Immature natural killer cell (primary cell): ENCODE results near the gene ZBTB4. TPM values are rescaled to one million over a fixed set of nuclear protein-coding genes. Genes with fewer than 3 reads are reported as not detected.
A peak's percentile ranks its signal among the peaks of the same experiment; 100 is the strongest.

Experiments
- DNase-seq, 3 donors: peaks; one replicate each; pipeline ENCODE4 v3.0.0; 2022; ENCODE audit warnings: mixed read lengths in 1 of 3
- H3K27ac Mint-ChIP-seq, 6 donors: one replicate each; pipeline ENCODE4 v1.8.0; 2020; ENCODE audit warnings: mixed read lengths in 6 of 6, mild to moderate bottlenecking in 5 of 6, inconsistent platforms in 4 of 6, moderate library complexity in 3 of 6
- H3K27me3 Mint-ChIP-seq, 3 donors: one replicate each; pipeline ENCODE4 v1.8.0; 2020 to 2021; ENCODE audit warnings: low read depth in 3 of 3, mild to moderate bottlenecking in 3 of 3, mixed read lengths in 3 of 3, moderate library complexity in 3 of 3, inconsistent platforms in 1 of 3
- H3K36me3 Mint-ChIP-seq, 3 donors: one replicate each; pipeline ENCODE4 v1.8.0; 2020; ENCODE audit warnings: mixed read lengths in 3 of 3, inconsistent platforms in 2 of 3, mild to moderate bottlenecking in 2 of 3
- H3K4me1 Mint-ChIP-seq, 2 donors: one replicate each; pipeline ENCODE4 v1.8.0; 2020; ENCODE audit warnings: inconsistent platforms in 2 of 2, mild to moderate bottlenecking in 2 of 2, mixed read lengths in 2 of 2, moderate library complexity in 1 of 2
- H3K4me3 Mint-ChIP-seq, 5 donors: one replicate each; pipeline ENCODE4 v1.8.0; 2020; ENCODE audit warnings: mild to moderate bottlenecking in 5 of 5, mixed read lengths in 5 of 5, inconsistent platforms in 3 of 5, moderate library complexity in 3 of 5
- H3K9me3 Mint-ChIP-seq, 6 donors: one replicate each; pipeline ENCODE4 v1.8.0; 2020; ENCODE audit warnings: mild to moderate bottlenecking in 6 of 6, mixed read lengths in 6 of 6, inconsistent platforms in 4 of 6, moderate library complexity in 3 of 6
- polyA plus RNA-seq, 3 donors: library from polyadenylated mRNA; unstranded; fragments of 300-500 nt; fragmentation: Illumina TruSeq; gene quantifications; one replicate each; pipeline ENCODE4 v1.2.3, GENCODE V29; 2021

ZBTB4 gene, protein sequence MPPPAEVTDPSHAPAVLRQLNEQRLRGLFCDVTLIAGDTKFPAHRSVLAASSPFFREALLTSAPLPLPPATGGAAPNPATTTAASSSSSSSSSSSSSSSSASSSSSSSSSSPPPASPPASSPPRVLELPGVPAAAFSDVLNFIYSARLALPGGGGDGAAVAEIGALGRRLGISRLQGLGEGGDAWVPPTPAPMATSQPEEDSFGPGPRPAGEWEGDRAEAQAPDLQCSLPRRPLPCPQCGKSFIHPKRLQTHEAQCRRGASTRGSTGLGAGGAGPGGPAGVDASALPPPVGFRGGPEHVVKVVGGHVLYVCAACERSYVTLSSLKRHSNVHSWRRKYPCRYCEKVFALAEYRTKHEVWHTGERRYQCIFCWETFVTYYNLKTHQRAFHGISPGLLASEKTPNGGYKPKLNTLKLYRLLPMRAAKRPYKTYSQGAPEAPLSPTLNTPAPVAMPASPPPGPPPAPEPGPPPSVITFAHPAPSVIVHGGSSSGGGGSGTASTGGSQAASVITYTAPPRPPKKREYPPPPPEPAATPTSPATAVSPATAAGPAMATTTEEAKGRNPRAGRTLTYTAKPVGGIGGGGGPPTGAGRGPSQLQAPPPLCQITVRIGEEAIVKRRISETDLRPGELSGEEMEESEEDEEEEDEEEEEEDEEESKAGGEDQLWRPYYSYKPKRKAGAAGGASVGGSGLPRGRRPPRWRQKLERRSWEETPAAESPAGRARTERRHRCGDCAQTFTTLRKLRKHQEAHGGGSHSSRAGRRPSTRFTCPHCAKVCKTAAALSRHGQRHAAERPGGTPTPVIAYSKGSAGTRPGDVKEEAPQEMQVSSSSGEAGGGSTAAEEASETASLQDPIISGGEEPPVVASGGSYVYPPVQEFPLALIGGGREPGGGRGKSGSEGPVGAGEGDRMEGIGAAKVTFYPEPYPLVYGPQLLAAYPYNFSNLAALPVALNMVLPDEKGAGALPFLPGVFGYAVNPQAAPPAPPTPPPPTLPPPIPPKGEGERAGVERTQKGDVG
- 10 to 100 TPM in 1 of 3 donors, 1 to 10 TPM in 2; 4.4 to 25.8 (median 8.3) TPM for polyA plus RNA-seq

DNA sequence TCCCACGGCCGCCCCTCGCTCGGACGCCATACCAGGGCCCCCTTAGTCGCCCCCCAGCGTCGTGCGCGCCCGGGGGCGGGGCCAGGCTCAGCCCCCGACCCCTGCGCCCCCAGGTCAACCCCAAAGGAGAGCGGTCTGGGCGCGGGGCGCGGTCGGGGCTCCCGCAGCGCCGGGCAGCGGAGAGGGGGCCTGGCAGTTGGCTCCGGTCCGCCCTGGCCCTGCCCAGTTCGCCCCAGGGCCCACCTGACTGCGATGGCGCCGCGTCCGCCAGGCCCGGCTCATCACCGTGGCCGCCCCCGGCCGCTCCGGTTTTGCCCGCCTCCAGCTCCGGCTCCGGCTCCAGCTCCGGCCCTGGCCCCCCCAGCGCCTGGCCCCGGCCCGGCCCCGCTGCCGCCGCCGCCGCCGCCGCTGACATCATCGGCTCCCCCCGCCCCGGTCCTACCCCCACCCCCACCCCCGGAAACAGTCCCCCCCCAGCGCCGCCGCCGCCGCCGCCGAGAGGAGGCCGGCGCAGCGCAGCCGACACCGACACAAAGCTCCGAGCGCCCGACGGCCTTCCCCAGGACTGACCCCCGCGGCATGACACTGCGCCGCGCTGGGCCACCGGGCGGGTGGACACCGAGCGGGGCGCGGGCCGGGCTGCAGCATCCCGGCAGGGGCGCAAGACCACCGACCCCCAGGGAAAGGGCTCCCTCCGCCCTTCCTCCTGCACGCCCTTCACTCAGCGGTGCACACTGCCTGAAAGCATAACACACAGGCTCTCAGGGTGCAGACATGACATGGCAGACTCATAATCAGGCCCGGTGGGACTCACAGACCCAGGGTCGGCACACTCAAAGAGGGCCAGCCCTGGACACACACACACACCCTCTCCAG lies at the start of gene ZBTB4:
Gene ZBTB4, minus strand, starts transcription at position 419 of the 876 bp plus-strand sequence. CDS start 12,830 bp downstream, outside the sequence.
- Mint-ChIP-seq H3K4me3 (peak within 1 kb of the TSS; percentile 93 to 98 (median 95)), H3K9me3 (no peaks in the 10 kb centered on the region), H3K4me1 (peaks cover 67 to 78% of the 10 kb centered on the region in 2 donors), H3K27ac (peak within 1 kb of the TSS; percentile 95 to 100 (median 98)), H3K27me3 (peaks cover 35 to 48% (median 43%) of the 10 kb centered on the region in 3 donors), H3K36me3 (no peaks in the 10 kb centered on the region)
- peak; percentile 70 to 76 (median 75) for DNase-seq

DNA sequence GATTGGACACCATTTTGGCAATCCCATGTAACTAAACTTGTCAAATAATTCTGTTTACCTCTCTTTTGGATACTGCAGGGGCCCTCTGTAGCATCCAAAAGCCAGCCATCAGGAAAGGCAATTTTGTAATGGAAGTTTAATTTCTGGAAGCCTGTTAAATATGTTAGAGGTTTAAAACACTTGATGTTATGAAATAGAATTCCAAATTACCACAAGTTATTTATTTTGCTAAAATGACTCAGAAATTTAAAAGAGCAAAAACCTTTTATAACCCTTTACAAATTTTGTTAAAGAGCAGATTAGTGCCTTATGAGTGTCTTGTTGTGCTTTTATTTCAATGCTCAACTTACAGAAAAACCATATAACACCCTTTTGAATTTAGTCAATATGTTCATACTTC lies 49.4 kb upstream of the ZBTB4 start:
- H3K4me1 Mint-ChIP-seq: no peaks in the 10 kb centered on the region
- H3K9me3 Mint-ChIP-seq: peaks cover 18 to 37% (median 25%) of the 10 kb centered on the region in 6 donors
- no peak overlapping the region for H3K27ac Mint-ChIP-seq
- peaks cover 2 to 4% (median 4%) of the 10 kb centered on the region in 3 donors for H3K27me3 Mint-ChIP-seq
- H3K4me3 Mint-ChIP-seq: no peak overlapping the region
- DNase-seq: no peak
- peaks cover 7 to 16% (median 7%) of the 10 kb centered on the region in 3 donors for H3K36me3 Mint-ChIP-seq

DNA sequence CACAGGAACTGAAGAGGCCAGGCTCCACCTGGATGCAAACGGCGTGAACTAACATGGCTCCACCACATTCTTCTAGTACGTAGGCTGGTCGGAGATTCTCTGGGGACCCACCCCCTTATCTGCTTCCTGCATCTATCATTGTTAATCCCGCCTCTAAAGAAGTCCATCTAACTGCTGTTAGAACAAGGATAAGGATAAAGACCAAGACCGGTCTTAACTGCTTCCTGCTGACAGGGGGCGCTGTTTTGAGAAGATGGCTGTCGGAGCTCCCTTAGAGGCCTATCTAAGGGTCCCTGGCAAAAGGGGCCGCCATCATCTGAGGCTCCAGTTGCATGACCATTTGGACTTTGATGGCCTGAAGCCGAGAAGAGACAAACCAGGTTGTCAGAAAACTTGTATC lies 43.6 kb upstream of the ZBTB4 start:
- Mint-ChIP-seq H3K36me3 (peaks cover 0 to 7% (median 3%) of the 10 kb centered on the region in 3 donors), H3K9me3 (peaks cover 0 to 13% (median 2%) of the 10 kb centered on the region in 6 donors), H3K4me1 (peaks cover 0 to 2% of the 10 kb centered on the region in 2 donors), H3K27ac (no peak overlapping the region), H3K27me3 (peaks cover 0 to 3% (median 0%) of the 10 kb centered on the region in 3 donors), H3K4me3 (no peak overlapping the region)
- peak in 2 of 3 donors; percentile 37 to 43 for DNase-seq

DNA sequence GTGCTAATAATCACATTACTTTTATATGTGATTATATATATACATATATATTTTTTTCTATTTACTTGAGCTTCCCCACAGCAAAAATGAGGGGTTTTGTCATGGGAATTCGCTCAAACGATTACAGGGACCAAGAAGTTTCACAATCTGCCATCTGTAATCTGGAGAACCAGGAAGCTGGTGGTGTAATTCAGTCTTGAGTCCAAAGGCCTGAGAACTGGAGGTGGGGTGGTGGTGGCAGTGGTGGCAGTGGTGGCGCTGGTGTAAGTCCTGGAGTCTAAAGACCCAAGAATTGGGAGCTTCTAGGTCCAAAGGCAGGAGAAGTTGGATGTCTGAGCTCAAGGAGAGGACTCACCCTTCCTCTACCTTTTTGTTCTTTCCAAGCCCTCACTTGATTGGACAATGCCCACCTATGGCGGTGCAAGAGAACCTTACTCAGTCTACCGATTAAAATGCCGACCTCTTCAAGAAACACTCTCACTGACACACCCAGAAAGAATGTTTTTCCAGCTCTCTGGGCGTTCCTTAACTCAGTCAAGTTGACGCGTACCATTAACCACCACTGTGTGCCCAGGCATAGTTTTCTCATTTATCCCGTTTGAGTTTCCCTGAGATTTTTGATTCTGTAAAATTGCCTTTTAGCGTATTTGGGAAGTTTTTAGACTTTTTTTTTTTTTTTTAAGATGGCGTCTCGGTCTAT lies 36.6 kb upstream of the ZBTB4 start:
- DNase-seq: no peak
- H3K4me1 Mint-ChIP-seq: no peaks in the 10 kb centered on the region
- H3K27ac Mint-ChIP-seq: peak overlapping the region in 1 of 6 donors; percentile 28
- peaks cover 4 to 16% (median 8%) of the 10 kb centered on the region in 3 donors for H3K36me3 Mint-ChIP-seq
- H3K4me3 Mint-ChIP-seq: no peak overlapping the region
- no peaks in the 10 kb centered on the region for H3K9me3 Mint-ChIP-seq
- peaks cover 3 to 7% (median 4%) of the 10 kb centered on the region in 3 donors for H3K27me3 Mint-ChIP-seq

DNA sequence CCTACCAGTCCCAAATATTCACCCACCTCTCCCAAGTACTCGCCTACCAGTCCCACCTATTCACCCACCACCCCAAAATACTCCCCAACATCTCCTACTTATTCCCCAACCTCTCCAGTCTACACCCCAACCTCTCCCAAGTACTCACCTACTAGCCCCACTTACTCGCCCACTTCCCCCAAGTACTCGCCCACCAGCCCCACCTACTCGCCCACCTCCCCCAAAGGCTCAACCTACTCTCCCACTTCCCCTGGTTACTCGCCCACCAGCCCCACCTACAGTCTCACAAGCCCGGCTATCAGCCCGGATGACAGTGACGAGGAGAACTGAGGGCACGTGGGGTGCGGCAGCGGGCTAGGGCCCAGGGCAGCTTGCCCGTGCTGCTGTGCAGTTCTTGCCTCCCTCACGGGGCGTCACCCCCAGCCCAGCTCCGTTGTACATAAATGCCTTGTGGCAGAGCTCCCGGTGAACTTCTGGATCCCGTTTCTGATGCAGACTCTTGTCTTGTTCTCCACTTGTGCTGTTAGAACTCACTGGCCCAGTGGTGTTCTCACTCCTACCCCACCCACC lies 34.5 kb upstream of the ZBTB4 start:
- no peak overlapping the region for H3K4me3 Mint-ChIP-seq
- peaks cover 15 to 29% (median 15%) of the 10 kb centered on the region in 3 donors for H3K36me3 Mint-ChIP-seq
- H3K27me3 Mint-ChIP-seq: peaks cover 5 to 12% (median 8%) of the 10 kb centered on the region in 3 donors
- DNase-seq: no peak
- H3K27ac Mint-ChIP-seq: no peak overlapping the region
- H3K4me1 Mint-ChIP-seq: no peaks in the 10 kb centered on the region
- H3K9me3 Mint-ChIP-seq: no peaks in the 10 kb centered on the region

DNA sequence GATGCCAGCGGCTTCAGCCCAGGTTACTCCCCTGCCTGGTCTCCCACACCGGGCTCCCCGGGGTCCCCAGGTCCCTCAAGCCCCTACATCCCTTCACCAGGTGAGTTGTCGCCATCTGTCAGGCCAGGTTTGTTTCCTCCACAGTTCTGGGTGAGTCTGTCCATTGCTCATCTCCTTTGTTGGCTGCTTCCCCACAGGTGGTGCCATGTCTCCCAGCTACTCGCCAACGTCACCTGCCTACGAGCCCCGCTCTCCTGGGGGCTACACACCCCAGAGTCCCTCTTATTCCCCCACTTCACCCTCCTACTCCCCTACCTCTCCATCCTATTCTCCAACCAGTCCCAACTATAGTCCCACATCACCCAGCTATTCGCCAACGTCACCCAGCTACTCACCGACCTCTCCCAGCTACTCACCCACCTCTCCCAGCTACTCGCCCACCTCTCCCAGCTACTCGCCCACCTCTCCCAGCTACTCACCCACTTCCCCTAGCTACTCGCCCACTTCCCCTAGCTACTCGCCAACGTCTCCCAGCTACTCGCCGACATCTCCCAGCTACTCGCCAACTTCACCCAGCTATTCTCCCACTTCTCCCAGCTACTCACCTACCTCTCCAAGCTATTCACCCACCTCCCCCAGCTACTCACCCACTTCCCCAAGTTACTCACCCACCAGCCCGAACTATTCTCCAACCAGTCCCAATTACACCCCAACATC lies 33.6 kb upstream of the ZBTB4 start:
- Mint-ChIP-seq H3K4me3 (no peak overlapping the region), H3K27ac (no peak overlapping the region), H3K36me3 (peaks cover 18 to 39% (median 20%) of the 10 kb centered on the region in 3 donors), H3K4me1 (no peaks in the 10 kb centered on the region), H3K27me3 (peaks cover 5 to 12% (median 10%) of the 10 kb centered on the region in 3 donors), H3K9me3 (no peaks in the 10 kb centered on the region)
- DNase-seq: no peak

DNA sequence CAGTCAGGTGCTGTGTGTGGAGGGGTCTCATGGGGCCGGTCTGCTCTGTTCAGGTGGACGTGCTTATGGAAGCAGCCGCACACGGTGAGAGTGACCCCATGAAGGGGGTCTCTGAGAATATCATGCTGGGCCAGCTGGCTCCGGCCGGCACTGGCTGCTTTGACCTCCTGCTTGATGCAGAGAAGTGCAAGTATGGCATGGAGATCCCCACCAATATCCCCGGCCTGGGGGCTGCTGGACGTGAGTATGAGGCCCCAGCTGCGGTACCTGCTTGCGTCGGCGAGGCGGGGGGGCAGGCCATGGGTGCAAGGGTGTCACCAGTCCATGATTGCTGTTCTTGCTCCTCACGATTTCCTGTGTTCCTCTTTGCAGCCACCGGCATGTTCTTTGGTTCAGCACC lies 32.7 kb upstream of the ZBTB4 start:
- DNase-seq: no peak
- Mint-ChIP-seq H3K27me3 (peaks cover 5 to 12% (median 10%) of the 10 kb centered on the region in 3 donors), H3K9me3 (no peaks in the 10 kb centered on the region), H3K36me3 (peaks cover 18 to 41% (median 21%) of the 10 kb centered on the region in 3 donors), H3K27ac (no peak overlapping the region), H3K4me1 (no peaks in the 10 kb centered on the region), H3K4me3 (no peak overlapping the region)

DNA sequence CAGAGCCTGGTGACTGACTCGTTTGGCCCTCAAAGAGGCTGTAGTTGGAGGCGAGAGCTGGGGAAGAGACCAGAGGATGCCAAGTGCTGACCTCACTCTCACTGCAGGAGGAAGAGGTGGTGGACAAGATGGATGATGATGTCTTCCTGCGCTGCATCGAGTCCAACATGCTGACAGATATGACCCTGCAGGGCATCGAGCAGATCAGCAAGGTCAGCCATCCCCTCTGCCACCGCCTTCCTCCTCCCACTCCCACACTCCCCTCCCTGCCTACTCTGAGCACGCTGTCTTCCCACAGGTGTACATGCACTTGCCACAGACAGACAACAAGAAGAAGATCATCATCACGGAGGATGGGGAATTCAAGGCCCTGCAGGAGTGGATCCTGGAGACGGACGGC lies 31.7 kb upstream of the ZBTB4 start:
- H3K27me3 Mint-ChIP-seq: peaks cover 8 to 15% (median 14%) of the 10 kb centered on the region in 3 donors

DNA sequence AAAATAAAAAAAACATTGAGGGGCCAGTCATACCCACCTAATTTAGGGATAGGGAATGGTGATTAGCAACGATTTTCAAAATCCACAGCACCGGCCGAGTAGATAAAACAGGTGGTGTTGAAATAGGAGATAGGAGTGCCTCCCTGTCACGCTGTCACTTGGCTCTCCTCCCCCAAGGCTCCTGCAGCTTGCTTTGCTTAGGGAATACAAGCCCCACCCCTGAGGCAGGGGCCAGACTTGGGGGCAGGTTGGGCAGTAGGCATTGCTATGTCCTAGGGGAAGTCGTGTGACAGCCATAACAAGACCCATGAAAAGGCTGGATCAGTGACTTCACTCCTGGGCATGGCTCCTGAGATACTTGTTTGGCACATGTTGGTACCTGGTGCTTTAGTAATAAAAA lies 30.5 kb upstream of the ZBTB4 start:
- H3K4me1 Mint-ChIP-seq: no peaks in the 10 kb centered on the region
- peaks cover 22 to 54% (median 24%) of the 10 kb centered on the region in 3 donors for H3K36me3 Mint-ChIP-seq
- no peak overlapping the region for H3K27ac Mint-ChIP-seq
- no peaks in the 10 kb centered on the region for H3K9me3 Mint-ChIP-seq
- no peak for DNase-seq
- H3K4me3 Mint-ChIP-seq: no peak overlapping the region
- H3K27me3 Mint-ChIP-seq: peaks cover 8 to 14% (median 14%) of the 10 kb centered on the region in 3 donors

More for the DNA sequence above, 31.7 kb upstream of the ZBTB4 start:
- no peak overlapping the region for H3K4me3 Mint-ChIP-seq
- no peak for DNase-seq
- H3K36me3 Mint-ChIP-seq: peaks cover 18 to 47% (median 21%) of the 10 kb centered on the region in 3 donors
- H3K27ac Mint-ChIP-seq: peak overlapping the region in 2 of 6 donors; percentile 27 to 74
- no peaks in the 10 kb centered on the region for H3K4me1 Mint-ChIP-seq
- no peaks in the 10 kb centered on the region for H3K9me3 Mint-ChIP-seq

DNA sequence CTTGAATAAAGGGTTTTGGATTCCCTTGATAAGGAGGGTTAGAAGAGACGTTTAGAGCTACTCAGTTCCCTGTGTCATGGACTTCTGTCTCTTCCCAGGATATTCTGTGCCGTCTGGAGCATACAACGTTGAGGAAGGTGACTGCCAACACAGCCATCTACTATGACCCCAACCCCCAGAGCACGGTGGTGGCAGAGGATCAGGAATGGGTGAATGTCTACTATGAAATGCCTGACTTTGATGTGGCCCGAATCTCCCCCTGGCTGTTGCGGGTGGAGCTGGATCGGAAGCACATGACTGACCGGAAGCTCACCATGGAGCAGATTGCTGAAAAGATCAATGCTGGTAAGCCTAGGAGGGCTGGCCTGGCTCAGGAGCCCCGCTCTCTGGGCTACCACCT lies 29.4 kb upstream of the ZBTB4 start:
- Mint-ChIP-seq H3K27me3 (peaks cover 8 to 14% (median 14%) of the 10 kb centered on the region in 3 donors), H3K4me1 (no peaks in the 10 kb centered on the region), H3K27ac (peak overlapping the region in 1 of 6 donors; percentile 16), H3K4me3 (no peak overlapping the region), H3K9me3 (no peaks in the 10 kb centered on the region), H3K36me3 (peaks cover 25 to 55% (median 27%) of the 10 kb centered on the region in 3 donors)
- DNase-seq: no peak

DNA sequence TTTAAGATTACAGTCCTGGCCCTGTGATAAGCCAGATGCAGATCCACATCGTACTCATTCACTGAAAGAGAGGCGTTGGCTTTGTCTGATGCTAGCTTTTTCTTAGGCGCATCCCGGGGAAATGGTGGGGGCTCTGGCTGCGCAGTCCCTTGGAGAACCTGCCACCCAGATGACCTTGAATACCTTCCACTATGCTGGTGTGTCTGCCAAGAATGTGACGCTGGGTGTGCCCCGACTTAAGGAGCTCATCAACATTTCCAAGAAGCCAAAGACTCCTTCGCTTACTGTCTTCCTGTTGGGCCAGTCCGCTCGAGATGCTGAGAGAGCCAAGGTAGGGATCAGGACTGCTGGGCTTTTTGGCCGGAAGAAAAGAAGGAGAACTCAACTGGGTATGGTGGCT lies 28.7 kb upstream of the ZBTB4 start:
- H3K36me3 Mint-ChIP-seq: peaks cover 30 to 54% (median 31%) of the 10 kb centered on the region in 3 donors
- no peaks in the 10 kb centered on the region for H3K4me1 Mint-ChIP-seq
- H3K27me3 Mint-ChIP-seq: peaks cover 8 to 15% (median 14%) of the 10 kb centered on the region in 3 donors
- no peaks in the 10 kb centered on the region for H3K9me3 Mint-ChIP-seq
- no peak overlapping the region for H3K27ac Mint-ChIP-seq
- no peak overlapping the region for H3K4me3 Mint-ChIP-seq
- no peak for DNase-seq
